Measurements from ENCODE around the gene MBD1. TPM values are rescaled to one million over a fixed set of nuclear protein-coding genes. Genes with fewer than 3 reads are reported as not detected.
A peak's percentile ranks its signal among the peaks of the same experiment; 100 is the strongest.

Gene MBD1
- total and polyA plus RNA-seq, 4 donors: 13.9 to 45.8 (median 26.8) TPM

GRCh38 chr18:50286391-50287027, 5.2 kb upstream of the MBD1 start:
- Histone ChIP-seq H3K36me3 (ENCODE audit: control insufficient read depth in 4 of 4, insufficient read depth in 3 of 4, low read depth in 1 of 4, low read length in 3 of 4) (peaks cover 2 to 29% (median 10%) of the 10 kb centered on the region in 4 donors), H3K4me1 (ENCODE audit: control insufficient read depth in 4 of 4, insufficient read depth in 4 of 4, low read length in 3 of 4) (peaks cover 4 to 13% (median 10%) of the 10 kb centered on the region in 4 donors), H3K9ac (ENCODE audit: low read depth in 1 of 2, low read length in 2 of 2) (peak overlapping the region in 1 of 2 donors; percentile 87), H3K9me3 (ENCODE audit: control insufficient read depth in 4 of 4, low read length in 3 of 4) (no peaks in the 10 kb centered on the region), H3K27me3 (ENCODE audit: control insufficient read depth in 4 of 4, insufficient read depth in 4 of 4, low read length in 3 of 4) (no peaks in the 10 kb centered on the region), H3K4me3 (ENCODE audit: low read depth in 1 of 3, low read length in 3 of 3) (peak overlapping the region in 2 of 3 donors; percentile 68 to 85), H3K27ac (ENCODE audit: low read depth in 1 of 2, low read length in 2 of 2) (peak overlapping the region; percentile 67 to 92)
- TF ChIP-seq JUND (IDR thresholded peaks at IDR 0.05): no peak
- TF ChIP-seq GABPA (IDR thresholded peaks at IDR 0.05 in 1 of 2, conservative IDR thresholded peaks at IDR 0.05 in 1 of 2): no peak
- no peak for TF ChIP-seq EGR1 (IDR thresholded peaks at IDR 0.05; ENCODE audit: low read depth in 2 of 2)
- no peak for TF ChIP-seq FOXA2 (IDR thresholded peaks at IDR 0.05)
- TF ChIP-seq MAX (IDR thresholded peaks at IDR 0.05): no peak
- TF ChIP-seq, protein P1, sequence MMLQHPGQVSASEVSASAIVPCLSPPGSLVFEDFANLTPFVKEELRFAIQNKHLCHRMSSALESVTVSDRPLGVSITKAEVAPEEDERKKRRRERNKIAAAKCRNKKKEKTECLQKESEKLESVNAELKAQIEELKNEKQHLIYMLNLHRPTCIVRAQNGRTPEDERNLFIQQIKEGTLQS (IDR thresholded peaks at IDR 0.05): no peak
- TF ChIP-seq TAF1 (conservative IDR thresholded peaks at IDR 0.05): no peak
- no peak for TF ChIP-seq HNF4G (IDR thresholded peaks at IDR 0.05)
- TF ChIP-seq YY1 (IDR thresholded peaks at IDR 0.05): no peak
- no peak for TF ChIP-seq FOXA1 (IDR thresholded peaks at IDR 0.05)
- TF ChIP-seq, protein P2, sequence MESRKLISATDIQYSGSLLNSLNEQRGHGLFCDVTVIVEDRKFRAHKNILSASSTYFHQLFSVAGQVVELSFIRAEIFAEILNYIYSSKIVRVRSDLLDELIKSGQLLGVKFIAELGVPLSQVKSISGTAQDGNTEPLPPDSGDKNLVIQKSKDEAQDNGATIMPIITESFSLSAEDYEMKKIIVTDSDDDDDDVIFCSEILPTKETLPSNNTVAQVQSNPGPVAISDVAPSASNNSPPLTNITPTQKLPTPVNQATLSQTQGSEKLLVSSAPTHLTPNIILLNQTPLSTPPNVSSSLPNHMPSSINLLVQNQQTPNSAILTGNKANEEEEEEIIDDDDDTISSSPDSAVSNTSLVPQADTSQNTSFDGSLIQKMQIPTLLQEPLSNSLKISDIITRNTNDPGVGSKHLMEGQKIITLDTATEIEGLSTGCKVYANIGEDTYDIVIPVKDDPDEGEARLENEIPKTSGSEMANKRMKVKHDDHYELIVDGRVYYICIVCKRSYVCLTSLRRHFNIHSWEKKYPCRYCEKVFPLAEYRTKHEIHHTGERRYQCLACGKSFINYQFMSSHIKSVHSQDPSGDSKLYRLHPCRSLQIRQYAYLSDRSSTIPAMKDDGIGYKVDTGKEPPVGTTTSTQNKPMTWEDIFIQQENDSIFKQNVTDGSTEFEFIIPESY (IDR thresholded peaks at IDR 0.05): no peak
- no peak for TF ChIP-seq HNF4A (conservative IDR thresholded peaks at IDR 0.05)
- TF ChIP-seq, protein P3, sequence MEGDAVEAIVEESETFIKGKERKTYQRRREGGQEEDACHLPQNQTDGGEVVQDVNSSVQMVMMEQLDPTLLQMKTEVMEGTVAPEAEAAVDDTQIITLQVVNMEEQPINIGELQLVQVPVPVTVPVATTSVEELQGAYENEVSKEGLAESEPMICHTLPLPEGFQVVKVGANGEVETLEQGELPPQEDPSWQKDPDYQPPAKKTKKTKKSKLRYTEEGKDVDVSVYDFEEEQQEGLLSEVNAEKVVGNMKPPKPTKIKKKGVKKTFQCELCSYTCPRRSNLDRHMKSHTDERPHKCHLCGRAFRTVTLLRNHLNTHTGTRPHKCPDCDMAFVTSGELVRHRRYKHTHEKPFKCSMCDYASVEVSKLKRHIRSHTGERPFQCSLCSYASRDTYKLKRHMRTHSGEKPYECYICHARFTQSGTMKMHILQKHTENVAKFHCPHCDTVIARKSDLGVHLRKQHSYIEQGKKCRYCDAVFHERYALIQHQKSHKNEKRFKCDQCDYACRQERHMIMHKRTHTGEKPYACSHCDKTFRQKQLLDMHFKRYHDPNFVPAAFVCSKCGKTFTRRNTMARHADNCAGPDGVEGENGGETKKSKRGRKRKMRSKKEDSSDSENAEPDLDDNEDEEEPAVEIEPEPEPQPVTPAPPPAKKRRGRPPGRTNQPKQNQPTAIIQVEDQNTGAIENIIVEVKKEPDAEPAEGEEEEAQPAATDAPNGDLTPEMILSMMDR (IDR thresholded peaks at IDR 0.05; ENCODE audit: low read depth, low read length, missing input control): no peak
- peak; percentile 79 for DNase-seq (ENCODE audit: low spot score)
- whole genome bisulfite sequencing: 51% methylated on average over 23 of the region's 23 CpGs

GRCh38 chr18:50285631-50286321, 4.5 kb upstream of the MBD1 start:
- Histone ChIP-seq H3K4me3 (ENCODE audit: low read depth in 1 of 3, low read length in 3 of 3) (no peak overlapping the region), H3K4me1 (ENCODE audit: control insufficient read depth in 4 of 4, insufficient read depth in 4 of 4, low read length in 3 of 4) (peaks cover 4 to 15% (median 11%) of the 10 kb centered on the region in 4 donors), H3K27ac (ENCODE audit: low read depth in 1 of 2, low read length in 2 of 2) (no peak overlapping the region), H3K36me3 (ENCODE audit: control insufficient read depth in 4 of 4, insufficient read depth in 3 of 4, low read depth in 1 of 4, low read length in 3 of 4) (peaks cover 2 to 29% (median 10%) of the 10 kb centered on the region in 4 donors), H3K27me3 (ENCODE audit: control insufficient read depth in 4 of 4, insufficient read depth in 4 of 4, low read length in 3 of 4) (no peaks in the 10 kb centered on the region), H3K9me3 (ENCODE audit: control insufficient read depth in 4 of 4, low read length in 3 of 4) (no peaks in the 10 kb centered on the region), H3K9ac (ENCODE audit: low read depth in 1 of 2, low read length in 2 of 2) (no peak overlapping the region)
- 96% methylated on average over 24 of the region's 24 CpGs for WGBS
- no peak for DNase-seq (ENCODE audit: low spot score)
- TF ChIP-seq NR2F2 (IDR thresholded peaks at IDR 0.05) (no peak), RAD21 (IDR thresholded peaks at IDR 0.05) (no peak), GABPA (IDR thresholded peaks at IDR 0.05 in 1 of 2, conservative IDR thresholded peaks at IDR 0.05 in 1 of 2) (no peak), YY1 (IDR thresholded peaks at IDR 0.05) (no peak), FOXA2 (IDR thresholded peaks at IDR 0.05) (no peak), HNF4G (IDR thresholded peaks at IDR 0.05) (no peak), SP1 (IDR thresholded peaks at IDR 0.05) (no peak), JUND (IDR thresholded peaks at IDR 0.05) (no peak), REST (IDR thresholded peaks at IDR 0.05) (no peak)
- TF ChIP-seq, protein P3 (IDR thresholded peaks at IDR 0.05; ENCODE audit: low read depth, low read length, missing input control): no peak
- TF ChIP-seq, protein P2 (IDR thresholded peaks at IDR 0.05): no peak

All from liver (tissue), 9 donors.